HG03097 (cell line): ENCODE results near the gene MYH13.

ENCODE experiments used
- ATAC-seq: cut with Tn5 transposase; IDR thresholded peaks from one replicate; pipeline ENCODE4 v1.9.1; 2021; ENCODE audit not compliant: unreplicated experiment, low FRiP score

MYH13 gene

GRCh38 chr17:10349403-10349802 lies 23.4 kb downstream of the MYH13 start:
- ATAC-seq, result no peak

- no peak for ATAC-seq
These were observed 28.0 kb downstream of the MYH13 start for GRCh38 chr17:10344816-10345215.

DNA sequence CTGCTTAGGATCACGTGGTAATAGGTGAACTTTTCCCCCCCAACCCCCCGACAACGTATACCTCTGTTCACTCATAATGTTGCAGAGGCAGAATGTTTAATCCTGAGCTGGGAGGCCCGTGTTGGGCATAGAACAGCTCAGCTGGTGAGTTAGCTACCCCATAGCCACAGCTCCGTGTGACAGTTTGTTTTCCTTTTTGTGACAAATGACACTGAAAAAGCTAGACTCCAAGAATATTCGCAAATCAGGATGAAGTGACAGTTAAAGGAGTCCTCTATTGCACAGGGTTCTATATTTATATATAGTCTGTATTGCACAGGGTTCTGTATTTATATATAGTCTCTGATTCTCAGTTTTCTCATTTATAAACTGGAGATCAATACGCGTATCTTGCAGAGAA lies 33.8 kb downstream of the MYH13 start:
- no peak for ATAC-seq

DNA sequence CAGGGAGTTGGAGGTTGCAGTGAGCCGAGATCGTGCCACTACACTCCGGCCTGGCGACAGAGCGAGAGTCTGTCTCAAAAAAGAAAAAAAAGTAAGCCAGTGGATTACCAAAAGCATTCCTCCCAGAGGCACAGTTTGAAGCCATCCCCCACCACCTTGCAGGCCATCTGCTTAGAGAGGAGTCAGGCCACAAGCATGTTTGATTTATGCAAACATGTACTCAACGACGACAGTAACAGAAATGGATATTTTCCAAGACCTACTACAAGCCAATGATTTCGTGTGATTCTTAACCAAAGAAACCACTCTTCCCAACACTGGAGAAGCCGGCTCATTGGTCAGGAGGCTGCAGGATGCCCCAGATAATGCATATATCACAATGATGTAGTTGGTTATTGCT lies 34.8 kb downstream of the MYH13 start:
- no peak for ATAC-seq

GRCh38 chr17:10337136-10337535 lies 35.7 kb downstream of the MYH13 start:
- ATAC-seq, result no peak

DNA sequence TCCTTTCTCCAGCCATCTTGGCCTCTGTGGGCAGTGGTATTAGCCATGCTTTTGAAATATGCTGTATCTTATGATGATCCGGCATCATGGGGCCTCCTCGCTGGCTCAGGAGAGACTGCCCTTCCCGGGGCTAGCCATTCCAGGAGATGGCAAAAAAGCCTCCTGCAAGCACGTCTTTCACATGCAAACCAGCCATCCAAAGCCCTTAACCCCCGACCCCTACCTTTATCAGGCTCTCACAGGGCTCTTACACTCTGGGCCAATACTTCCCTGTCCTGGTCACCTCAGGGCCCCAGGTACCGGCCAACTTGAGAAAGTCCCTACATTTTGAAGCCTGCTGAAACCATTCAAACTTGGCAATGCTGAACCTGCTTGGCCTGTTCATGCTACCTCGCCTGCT lies 36.4 kb downstream of the MYH13 start:
- no peak for ATAC-seq

GRCh38 chr17:10332515-10332914 lies 40.3 kb downstream of the MYH13 start:
- no peak for ATAC-seq

DNA sequence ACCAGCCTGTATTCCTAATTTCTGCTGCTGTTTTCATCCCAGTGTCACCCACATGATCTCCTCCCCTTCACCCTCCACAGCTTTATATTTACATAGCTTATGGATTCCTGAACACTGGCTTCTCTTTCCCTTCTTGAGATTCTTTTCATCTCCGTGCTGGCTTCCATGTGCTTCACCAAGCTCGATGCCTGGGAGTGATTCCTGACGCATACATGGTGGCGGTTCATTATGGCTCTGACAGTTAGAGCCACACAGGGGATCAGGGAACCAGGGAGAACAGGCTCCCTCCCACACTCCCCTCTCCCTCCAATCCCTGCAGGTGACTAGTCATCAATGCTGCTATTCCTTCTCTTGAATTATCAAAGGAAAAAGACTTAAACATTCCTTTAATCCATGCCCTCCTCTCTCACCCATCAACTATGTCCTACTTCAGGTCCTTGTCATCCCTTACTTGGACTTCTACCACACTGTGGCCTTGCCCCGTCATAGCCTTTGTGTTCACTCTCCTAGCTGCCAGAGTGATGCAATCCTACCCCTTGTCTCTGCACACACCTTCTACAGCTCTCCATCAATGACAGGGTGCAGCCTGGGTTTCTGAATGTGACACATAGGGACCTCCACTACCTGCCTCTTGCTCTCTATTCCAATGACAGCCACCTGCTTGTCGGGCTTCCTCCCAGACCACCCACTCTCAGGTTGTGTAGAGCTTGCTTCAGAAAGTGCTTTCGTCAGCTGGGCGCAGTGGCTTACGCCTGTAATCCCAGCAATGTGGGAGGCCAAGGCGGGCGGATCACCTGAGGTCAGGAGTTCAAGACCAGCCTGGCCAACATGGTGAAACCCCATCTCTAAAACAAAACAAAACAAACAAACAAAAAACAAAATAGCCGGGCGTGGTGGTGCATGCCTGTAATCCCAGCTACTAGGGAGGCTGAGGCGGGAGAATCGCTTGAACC lies 43.6 kb downstream of the MYH13 start:
- no peak for ATAC-seq

DNA sequence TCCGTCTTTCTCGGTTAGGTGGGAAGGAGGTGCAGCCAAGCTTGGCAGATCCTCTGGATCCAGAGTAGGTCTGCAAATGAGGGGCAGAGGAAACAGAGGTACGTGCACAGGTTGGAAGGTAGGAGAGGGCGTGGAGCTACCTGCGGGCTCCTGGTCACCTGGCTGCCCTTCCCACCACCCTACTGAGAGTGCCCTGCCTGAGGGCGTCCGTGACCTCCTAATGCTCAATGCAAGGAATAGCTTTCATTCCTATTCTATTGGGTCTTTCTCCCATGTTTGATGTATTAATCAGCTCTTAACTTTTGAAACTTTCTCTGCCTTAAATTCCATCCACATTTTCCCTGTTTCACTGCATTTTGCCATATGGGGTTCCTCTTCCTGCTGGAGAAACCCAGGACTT lies 44.6 kb downstream of the MYH13 start:
- no peak for ATAC-seq

DNA sequence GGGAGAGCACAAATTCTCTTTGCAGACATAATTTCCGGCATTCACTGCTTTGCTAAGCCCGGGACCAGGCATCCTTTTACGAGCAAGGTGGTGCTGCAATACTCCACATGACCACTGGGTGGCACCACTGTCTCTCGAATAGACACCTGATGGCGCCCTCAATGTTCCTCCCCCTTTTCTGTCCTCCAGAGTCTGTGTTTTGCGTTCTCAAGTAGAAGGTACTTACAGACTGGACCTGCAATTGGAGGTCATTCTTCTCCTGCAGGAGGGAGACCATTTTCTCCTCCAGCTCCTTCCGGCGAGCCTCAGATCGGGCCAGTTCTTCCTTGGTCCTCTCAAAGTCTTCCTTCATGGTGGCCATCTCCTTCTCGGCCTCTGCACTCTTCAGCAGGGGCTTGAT lies 45.2 kb downstream of the MYH13 start:
- no peak for ATAC-seq

- no peak for ATAC-seq
These were observed 47.6 kb downstream of the MYH13 start for GRCh38 chr17:10325031-10325695.

GRCh38 chr17:10323812-10324610 lies 48.8 kb downstream of the MYH13 start:
- ATAC-seq, result no peak

DNA sequence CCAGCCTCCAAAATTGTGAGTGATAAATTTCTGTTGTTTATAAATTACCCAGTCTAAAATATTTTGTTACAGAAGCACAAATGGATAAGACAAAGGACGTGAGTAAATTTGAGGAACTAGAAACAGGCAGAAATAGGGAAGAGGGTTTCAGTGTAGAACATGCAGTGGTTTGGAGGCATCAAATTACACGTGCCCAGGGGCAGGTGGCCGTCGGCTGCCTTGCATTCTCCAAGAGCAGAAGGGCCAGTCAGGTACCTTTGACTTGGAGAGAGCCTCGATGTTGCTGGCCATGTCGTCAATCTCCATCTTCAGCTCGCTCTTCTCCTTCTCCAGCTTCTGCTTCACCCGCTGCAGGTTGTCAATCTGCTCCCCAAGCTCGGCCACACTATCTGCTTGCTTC lies 54.3 kb downstream of the MYH13 start:
- no peak for ATAC-seq

GRCh38 chr17:10317543-10317834 lies 55.3 kb downstream of the MYH13 start:
- no peak for ATAC-seq

DNA sequence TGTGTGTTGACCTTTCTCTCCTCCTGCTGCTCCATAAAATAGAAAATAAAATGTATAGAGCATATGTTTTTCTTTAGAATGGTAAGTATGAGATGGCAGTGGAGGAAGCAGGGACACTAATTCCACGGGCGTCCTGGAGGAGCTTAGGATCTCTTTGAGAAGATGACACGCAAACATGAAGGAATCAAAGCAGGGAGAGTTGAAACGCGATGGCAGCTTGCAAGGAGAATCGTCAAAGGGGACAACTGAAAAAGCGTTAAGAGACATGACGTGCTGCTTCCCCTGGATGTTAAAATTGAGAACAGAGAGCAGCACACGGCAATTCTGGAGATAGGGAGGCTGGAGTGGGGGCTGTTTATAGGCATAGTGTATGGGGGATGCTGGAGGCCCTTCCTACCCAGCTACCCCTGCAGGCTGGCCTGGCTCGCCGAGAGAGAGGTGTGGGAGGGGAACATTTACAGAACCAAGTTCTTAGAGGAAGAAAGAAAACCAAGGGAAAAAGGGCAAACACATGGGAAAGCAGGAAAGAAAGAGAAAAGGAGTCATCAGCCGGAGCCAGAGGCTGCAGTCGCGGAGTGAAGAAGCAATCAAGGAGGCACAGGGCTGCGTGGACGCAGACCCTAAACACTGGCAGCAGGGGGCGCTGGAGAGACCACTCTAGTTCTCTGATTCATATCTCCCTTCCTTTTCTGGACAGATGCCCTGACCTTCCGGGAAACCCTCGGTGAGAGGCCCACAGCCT lies 55.8 kb downstream of the MYH13 start:
- no peak for ATAC-seq

- ATAC-seq, result no peak
These were observed 58.5 kb downstream of the MYH13 start for GRCh38 chr17:10314329-10314728.

DNA sequence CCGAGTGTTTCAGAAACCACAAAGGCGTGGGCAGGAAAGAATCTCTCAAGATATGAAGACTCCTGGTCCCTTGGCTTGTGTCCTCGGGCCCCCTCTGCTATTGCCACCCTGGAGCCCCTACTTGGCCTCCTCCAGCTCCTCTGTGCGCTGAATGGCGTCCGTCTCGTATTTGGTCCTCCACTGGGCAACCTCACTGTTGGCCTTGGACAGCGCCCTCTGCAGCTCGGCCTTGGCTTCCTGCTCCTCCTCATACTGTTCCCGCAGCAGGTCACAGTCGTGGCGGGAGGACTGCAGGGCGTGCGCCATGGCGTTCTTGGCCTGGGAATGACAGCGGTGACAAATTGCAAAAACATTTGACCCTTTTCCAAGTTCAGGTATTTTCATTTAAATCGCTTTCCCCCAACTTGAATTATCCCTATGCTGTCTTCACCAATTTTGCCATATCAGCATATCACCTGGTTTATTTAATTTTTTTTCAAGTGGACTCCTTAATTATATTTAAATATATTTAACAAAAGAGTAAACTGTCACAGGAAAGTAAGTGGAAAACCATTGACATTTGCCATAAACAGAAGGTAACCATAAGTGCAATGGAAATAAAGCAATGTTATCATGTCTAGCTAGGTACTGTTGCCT lies 59.7 kb downstream of the MYH13 start:
- ATAC-seq, result no peak

GRCh38 chr17:10311131-10311530 lies 61.7 kb downstream of the MYH13 start:
- no peak for ATAC-seq

DNA sequence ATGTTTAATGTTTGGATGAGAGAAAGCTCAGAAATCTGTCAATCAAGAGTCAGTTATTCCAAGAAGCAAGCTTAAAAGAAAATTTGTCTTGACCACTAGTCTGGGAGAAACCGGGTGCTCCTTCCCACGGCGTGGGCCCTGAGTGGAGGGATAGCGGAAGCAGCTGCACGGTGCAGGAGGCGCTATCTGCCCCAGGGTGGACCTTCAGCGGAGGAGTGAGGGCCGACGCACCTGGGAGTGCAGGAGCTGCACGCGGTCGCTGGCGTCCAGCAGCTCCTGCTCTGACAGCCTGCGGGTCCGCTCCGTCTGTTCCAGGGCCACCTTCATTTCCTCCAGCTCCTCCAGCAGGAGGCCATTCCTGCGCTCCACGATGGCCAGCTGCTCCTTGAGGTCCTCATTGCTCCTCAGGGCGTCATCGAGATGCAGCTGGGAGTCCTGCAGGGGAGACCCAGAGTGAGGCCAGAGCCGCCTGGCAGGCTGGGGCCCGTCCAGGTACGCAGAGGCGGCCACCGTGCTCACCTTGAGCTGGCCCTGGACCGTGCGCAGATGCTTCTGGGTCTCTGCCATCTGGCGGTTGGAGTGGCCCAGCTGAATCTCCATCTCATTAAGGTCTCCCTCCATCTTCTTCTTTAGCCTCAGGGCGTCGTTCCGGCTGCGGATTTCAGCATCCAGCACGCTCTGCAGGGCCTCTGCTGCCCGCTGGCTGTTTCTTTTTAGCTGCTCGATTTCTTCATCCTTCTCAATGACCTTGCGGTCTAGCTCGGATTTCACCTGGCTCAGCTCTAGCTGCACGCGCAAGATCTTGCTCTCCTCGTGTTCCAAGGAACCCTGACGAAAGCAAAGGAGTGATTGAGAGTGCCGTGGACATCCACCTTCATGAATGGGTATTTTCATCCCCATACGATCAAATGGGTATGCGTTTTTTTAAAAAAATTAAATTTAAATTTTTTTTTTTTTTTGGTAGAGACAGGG lies 63.5 kb downstream of the MYH13 start:
- no peak for ATAC-seq
